ENCODE data around the gene G0S2. TPM values are rescaled to one million over a fixed set of nuclear protein-coding genes. Genes with fewer than 3 reads are reported as not detected.
A peak's percentile ranks its signal among the peaks of the same experiment; 100 is the strongest.

G0S2 gene
- total and polyA plus RNA-seq, 9 of the 15 experiments (the other 6 are each of a cell fraction or from before 2014, with no cell fraction given): 0.18 to 65.6 (median 11.4) TPM

DNA sequence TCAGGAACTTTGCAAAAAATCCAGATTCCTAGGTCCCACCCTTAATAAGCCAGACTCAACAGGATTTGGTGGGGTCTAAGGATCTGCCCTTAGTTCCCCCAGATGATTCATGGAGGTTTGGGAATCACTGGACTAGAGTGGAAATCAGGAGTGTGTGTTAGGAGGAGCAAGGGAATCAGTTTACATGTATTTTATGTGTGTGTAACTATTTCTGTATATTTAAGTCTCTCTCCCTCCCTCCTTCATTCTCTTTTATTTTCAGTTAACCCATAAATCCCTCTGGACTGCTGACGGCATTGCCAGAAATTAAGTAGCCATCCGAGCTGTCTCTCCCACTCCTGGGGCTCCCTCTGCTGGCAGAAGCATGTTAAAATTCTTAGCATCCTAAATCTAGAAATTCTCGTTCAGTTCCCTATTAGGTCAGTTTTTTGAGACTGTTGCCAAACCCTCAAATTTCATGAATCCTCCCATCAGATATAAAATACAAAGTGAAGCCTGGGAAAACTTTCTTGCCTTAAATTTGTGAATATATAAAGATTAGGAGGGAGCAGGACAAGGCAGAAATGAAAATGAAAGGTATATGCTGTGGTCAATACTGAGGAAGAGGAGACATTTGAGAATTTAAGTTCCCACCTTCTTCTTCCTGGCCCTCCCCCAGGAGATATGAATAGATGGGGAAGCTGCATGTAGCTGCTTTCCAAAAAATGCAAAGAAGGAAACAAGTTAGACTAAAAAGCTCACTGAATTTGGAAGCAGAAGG lies 17.7 kb downstream of the G0S2 start (continued):
- TF ChIP-seq, protein P1, sequence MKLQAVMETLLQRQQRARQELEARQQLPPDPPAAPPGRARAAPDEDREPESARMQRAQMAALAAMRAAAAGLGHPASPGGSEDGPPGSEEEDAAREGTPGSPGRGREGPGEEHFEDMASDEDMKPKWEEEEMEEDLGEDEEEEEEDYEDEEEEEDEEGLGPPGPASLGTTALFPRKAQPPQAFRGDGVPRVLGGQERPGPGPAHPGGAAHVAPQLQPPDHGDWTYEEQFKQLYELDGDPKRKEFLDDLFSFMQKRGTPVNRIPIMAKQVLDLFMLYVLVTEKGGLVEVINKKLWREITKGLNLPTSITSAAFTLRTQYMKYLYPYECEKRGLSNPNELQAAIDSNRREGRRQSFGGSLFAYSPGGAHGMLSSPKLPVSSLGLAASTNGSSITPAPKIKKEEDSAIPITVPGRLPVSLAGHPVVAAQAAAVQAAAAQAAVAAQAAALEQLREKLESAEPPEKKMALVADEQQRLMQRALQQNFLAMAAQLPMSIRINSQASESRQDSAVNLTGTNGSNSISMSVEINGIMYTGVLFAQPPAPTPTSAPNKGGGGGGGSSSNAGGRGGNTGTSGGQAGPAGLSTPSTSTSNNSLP (IDR thresholded peaks at IDR 0.05; ENCODE audit: borderline replicate concordance, low read depth, low read length): peak; percentile 76; the same call in 1 of the 2 replicates
- TF ChIP-seq CSDE1 (IDR thresholded peaks at IDR 0.05): no peak
- 0 out of 2 replicates have a peak, but pooled peaks have one; percentile 13 for TF ChIP-seq KLF16 (IDR thresholded peaks at IDR 0.05)
- no peak for TF ChIP-seq HMG20B (CRISPR knock-in tag; IDR thresholded peaks at IDR 0.05)
- TF ChIP-seq FOXK1 (CRISPR knock-in tag; IDR thresholded peaks at IDR 0.05; ENCODE audit: borderline replicate concordance): no peak
- TF ChIP-seq, protein P2, sequence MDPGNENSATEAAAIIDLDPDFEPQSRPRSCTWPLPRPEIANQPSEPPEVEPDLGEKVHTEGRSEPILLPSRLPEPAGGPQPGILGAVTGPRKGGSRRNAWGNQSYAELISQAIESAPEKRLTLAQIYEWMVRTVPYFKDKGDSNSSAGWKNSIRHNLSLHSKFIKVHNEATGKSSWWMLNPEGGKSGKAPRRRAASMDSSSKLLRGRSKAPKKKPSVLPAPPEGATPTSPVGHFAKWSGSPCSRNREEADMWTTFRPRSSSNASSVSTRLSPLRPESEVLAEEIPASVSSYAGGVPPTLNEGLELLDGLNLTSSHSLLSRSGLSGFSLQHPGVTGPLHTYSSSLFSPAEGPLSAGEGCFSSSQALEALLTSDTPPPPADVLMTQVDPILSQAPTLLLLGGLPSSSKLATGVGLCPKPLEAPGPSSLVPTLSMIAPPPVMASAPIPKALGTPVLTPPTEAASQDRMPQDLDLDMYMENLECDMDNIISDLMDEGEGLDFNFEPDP (CRISPR knock-in tag; IDR thresholded peaks at IDR 0.05): no peak
- TF ChIP-seq LEF1 (IDR thresholded peaks at IDR 0.05): no peak
- TF ChIP-seq MCM7 (IDR thresholded peaks at IDR 0.05): no peak
- no peak for TF ChIP-seq ZNF583 (CRISPR knock-in tag; IDR thresholded peaks at IDR 0.05)
- TF ChIP-seq ZNF384 (IDR thresholded peaks at IDR 0.05; ENCODE audit: low read depth, low read length): 0 out of 2 replicates have a peak, but pooled peaks have one; percentile 24
- 0 out of 2 replicates have a peak, but pooled peaks have one; percentile 32 for TF ChIP-seq MYC (IDR thresholded peaks at IDR 0.05; ENCODE audit: low read depth, low read length)
- no peak for TF ChIP-seq MYC (CRISPR knock-in tag; IDR thresholded peaks at IDR 0.05; ENCODE audit: borderline replicate concordance, low read depth)
- TF ChIP-seq, protein P3, sequence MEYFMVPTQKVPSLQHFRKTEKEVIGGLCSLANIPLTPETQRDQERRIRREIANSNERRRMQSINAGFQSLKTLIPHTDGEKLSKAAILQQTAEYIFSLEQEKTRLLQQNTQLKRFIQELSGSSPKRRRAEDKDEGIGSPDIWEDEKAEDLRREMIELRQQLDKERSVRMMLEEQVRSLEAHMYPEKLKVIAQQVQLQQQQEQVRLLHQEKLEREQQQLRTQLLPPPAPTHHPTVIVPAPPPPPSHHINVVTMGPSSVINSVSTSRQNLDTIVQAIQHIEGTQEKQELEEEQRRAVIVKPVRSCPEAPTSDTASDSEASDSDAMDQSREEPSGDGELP (CRISPR knock-in tag; IDR thresholded peaks at IDR 0.05; ENCODE audit: borderline replicate concordance): no peak
- TF ChIP-seq MAFF (IDR thresholded peaks at IDR 0.05; ENCODE audit: low read length): no peak
- TF ChIP-seq SAP30 (IDR thresholded peaks at IDR 0.05; ENCODE audit: borderline replicate concordance, insufficient read depth, low read depth, low read length, poor library complexity, severe bottlenecking): no peak
- no peak for TF ChIP-seq PTTG1 (tag; IDR thresholded peaks at IDR 0.05; ENCODE audit: low read depth)
- TF ChIP-seq NBN (IDR thresholded peaks at IDR 0.05; ENCODE audit: low read depth): 0 out of 2 replicates have a peak, but pooled peaks have one; percentile 31

Measured in K562 (cell line).